Type B pancreatic cell (in vitro differentiated cells): ENCODE results near the gene ABHD8. TPM values are rescaled to one million over a fixed set of nuclear protein-coding genes. Genes with fewer than 3 reads are reported as not detected.

ENCODE experiments used
- DNase-seq: peaks from one replicate; pipeline ENCODE4 v3.0.0; 2021; ENCODE audit warnings: mixed read lengths; ENCODE audit not compliant: unreplicated experiment; ENCODE audit errors: extremely low spot score
- H3K27ac Mint-ChIP-seq: 2 replicates; pipeline ENCODE4 v1.8.0; 2021; ENCODE audit warnings: mild to moderate bottlenecking, mixed read lengths
- H3K27me3 Mint-ChIP-seq: 2 replicates; pipeline ENCODE4 v1.8.0; 2021; ENCODE audit warnings: mixed read lengths
- H3K36me3 Mint-ChIP-seq: 2 replicates; pipeline ENCODE4 v1.8.0; 2021; ENCODE audit warnings: mixed read lengths
- H3K4me1 Mint-ChIP-seq: one replicate; pipeline ENCODE4 v1.8.0; 2021; ENCODE audit warnings: mixed read lengths; ENCODE audit not compliant: unreplicated experiment
- H3K4me3 Mint-ChIP-seq: 2 replicates; pipeline ENCODE4 v1.8.0; 2021; ENCODE audit warnings: mild to moderate bottlenecking, mixed read lengths
- H3K9me3 Mint-ChIP-seq: 2 replicates; pipeline ENCODE4 v1.8.0; 2021; ENCODE audit warnings: mixed read lengths
- total RNA-seq: library from RNA; stranded (reverse); gene quantifications from 2 replicates; pipeline ENCODE4 v1.2.1, GENCODE V29; 2021; ENCODE audit warnings: low replicate concordance
- TF ChIP-seq, protein P1 (sequence below): fragments of 200-600 bp; sonication (generic); conservative IDR thresholded peaks from 2 replicates; pipeline ENCODE4 v1.5.0; 2021; ENCODE audit warnings: antibody characterized with exemption, mild to moderate bottlenecking

Gene ABHD8
- total RNA-seq, 1 donor from 2014 or later: 14.3 TPM

DNA sequence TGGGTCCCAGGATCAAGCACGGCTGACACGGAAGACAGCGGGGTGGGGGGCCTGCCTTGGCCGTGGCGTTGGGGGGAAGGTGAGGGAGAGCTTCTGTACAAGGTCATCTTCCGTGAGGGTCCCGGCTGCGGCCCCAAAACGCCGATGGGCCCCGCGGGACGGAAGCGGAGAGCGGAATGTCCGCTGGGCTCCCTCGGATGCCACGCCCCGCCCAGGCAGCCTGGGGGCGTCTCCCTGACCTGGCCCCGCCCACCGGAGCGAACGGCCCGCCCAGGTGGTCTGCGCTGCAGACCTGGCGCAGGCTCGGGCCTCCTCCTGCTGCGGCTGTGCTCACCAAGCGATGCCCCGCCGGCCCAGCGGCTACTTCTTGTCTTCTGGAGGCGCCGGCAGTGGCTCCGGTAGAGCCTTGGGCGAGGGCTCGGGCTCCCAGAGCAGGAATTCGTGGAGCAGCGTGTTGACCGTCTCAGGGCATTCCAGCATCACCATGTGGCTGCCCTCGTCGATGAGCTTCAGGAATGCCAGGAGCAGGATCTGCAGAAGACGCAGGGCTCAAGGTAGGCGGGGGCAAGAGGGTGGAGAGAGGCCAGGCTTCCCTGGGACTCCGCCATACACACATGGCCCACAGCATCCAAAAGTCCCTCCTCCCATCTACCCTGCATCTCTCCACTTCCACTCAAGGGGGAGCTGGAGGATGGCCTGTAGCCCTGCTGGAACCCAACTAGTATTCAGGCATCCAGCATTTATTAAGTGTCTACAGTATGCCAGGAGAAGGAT, 10.7 kb downstream of the ABHD8 start:
- H3K27ac Mint-ChIP-seq: peak overlapping the region; percentile 88
- no peaks in the 10 kb centered on the region for H3K27me3 Mint-ChIP-seq
- DNase-seq: peak; percentile 89

GRCh38 chr19:17289489-17289888, 13.7 kb downstream of the ABHD8 start:
- Mint-ChIP-seq H3K27me3 (no peaks in the 10 kb centered on the region), H3K9me3 (no peaks in the 10 kb centered on the region), H3K4me3 (no peak overlapping the region), H3K4me1 (peaks cover 4% of the 10 kb centered on the region), H3K27ac (no peak overlapping the region), H3K36me3 (no peaks in the 10 kb centered on the region)
- no peak for DNase-seq
- TF ChIP-seq, protein P1, sequence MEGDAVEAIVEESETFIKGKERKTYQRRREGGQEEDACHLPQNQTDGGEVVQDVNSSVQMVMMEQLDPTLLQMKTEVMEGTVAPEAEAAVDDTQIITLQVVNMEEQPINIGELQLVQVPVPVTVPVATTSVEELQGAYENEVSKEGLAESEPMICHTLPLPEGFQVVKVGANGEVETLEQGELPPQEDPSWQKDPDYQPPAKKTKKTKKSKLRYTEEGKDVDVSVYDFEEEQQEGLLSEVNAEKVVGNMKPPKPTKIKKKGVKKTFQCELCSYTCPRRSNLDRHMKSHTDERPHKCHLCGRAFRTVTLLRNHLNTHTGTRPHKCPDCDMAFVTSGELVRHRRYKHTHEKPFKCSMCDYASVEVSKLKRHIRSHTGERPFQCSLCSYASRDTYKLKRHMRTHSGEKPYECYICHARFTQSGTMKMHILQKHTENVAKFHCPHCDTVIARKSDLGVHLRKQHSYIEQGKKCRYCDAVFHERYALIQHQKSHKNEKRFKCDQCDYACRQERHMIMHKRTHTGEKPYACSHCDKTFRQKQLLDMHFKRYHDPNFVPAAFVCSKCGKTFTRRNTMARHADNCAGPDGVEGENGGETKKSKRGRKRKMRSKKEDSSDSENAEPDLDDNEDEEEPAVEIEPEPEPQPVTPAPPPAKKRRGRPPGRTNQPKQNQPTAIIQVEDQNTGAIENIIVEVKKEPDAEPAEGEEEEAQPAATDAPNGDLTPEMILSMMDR: no peak

More for the DNA sequence above, 10.7 kb downstream of the ABHD8 start:
- TF ChIP-seq, protein P1: peak; percentile 75
- Mint-ChIP-seq H3K4me3 (peak overlapping the region; percentile 89), H3K9me3 (no peaks in the 10 kb centered on the region), H3K36me3 (peaks cover 3% of the 10 kb centered on the region), H3K4me1 (peaks cover 4% of the 10 kb centered on the region)

GRCh38 chr19:17286752-17287151, 16.5 kb downstream of the ABHD8 start:
- H3K27me3 Mint-ChIP-seq: peaks cover 3% of the 10 kb centered on the region
- no peaks in the 10 kb centered on the region for H3K36me3 Mint-ChIP-seq
- no peak overlapping the region for H3K4me3 Mint-ChIP-seq
- TF ChIP-seq, protein P1: no peak
- DNase-seq: no peak
- no peaks in the 10 kb centered on the region for H3K4me1 Mint-ChIP-seq
- no peak overlapping the region for H3K27ac Mint-ChIP-seq
- H3K9me3 Mint-ChIP-seq: no peaks in the 10 kb centered on the region

DNA sequence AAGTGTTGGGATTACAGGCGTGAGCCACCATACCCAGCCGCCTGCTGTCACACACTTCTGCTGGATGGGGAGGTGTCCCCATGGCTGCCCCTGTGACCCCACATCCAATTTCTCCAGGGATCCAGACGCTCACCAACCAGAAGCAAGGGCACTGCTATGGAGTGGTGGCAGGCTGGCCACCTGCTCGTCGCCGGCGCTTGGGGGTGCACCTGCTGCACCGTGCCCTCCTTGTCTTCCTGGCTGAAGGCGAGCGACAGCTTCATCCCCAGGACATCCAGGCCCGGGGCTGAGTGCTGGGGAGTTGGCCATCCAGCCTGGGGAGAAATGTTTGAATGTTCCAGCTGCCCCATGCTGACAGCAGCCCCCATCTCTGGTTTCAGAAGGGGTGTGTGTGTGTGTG, 17.0 kb downstream of the ABHD8 start:
- TF ChIP-seq, protein P1: no peak
- DNase-seq: no peak
- H3K36me3 Mint-ChIP-seq: no peaks in the 10 kb centered on the region

GRCh38 chr19:17285415-17286135, 17.6 kb downstream of the ABHD8 start:
- H3K4me1 Mint-ChIP-seq: no peaks in the 10 kb centered on the region

More for the DNA sequence above, 17.0 kb downstream of the ABHD8 start:
- H3K4me1 Mint-ChIP-seq: no peaks in the 10 kb centered on the region
- H3K4me3 Mint-ChIP-seq: no peak overlapping the region
- H3K9me3 Mint-ChIP-seq: no peaks in the 10 kb centered on the region
- H3K27ac Mint-ChIP-seq: no peak overlapping the region
- peaks cover 3% of the 10 kb centered on the region for H3K27me3 Mint-ChIP-seq

More at GRCh38 chr19:17285415-17286135, 17.6 kb downstream of the ABHD8 start:
- Mint-ChIP-seq H3K27me3 (peaks cover 3% of the 10 kb centered on the region), H3K27ac (no peak overlapping the region), H3K36me3 (no peaks in the 10 kb centered on the region), H3K4me3 (no peak overlapping the region), H3K9me3 (no peaks in the 10 kb centered on the region)
- TF ChIP-seq, protein P1: no peak
- DNase-seq: no peak
